ENCODE data around the gene ANXA7.
"Not testable (repeated sequence)": the region's sequence is repeated elsewhere in the genome, so short reads cannot be mapped to it uniquely, and the experiment has no call there.

ANXA7 gene

GRCh38 chr10:73407495-73407894 lies 6.4 kb downstream of the ANXA7 start:
- DNase-seq (ENCODE audit: low read depth), result no peak

- DNase-seq (ENCODE audit: low read depth), result no peak
Observed at GRCh38 chr10:73406846-73407245, 7.0 kb downstream of the ANXA7 start.

- no peak for DNase-seq (ENCODE audit: low read depth)
Observed at GRCh38 chr10:73405556-73405955, 8.3 kb downstream of the ANXA7 start.

GRCh38 chr10:73404690-73405089 lies 9.2 kb downstream of the ANXA7 start:
- DNase-seq (ENCODE audit: low read depth), result no peak

GRCh38 chr10:73401636-73402035 lies 12.2 kb downstream of the ANXA7 start:
- DNase-seq (ENCODE audit: low read depth), result no peak

- DNase-seq (ENCODE audit: low read depth), result no peak
Observed at GRCh38 chr10:73399063-73399462, 14.8 kb downstream of the ANXA7 start.

GRCh38 chr10:73398024-73398423 lies 15.8 kb downstream of the ANXA7 start:
- no peak for DNase-seq (ENCODE audit: low read depth)

GRCh38 chr10:73394325-73394724 lies 19.5 kb downstream of the ANXA7 start:
- DNase-seq (ENCODE audit: low read depth), result not testable (repeated sequence)

- DNase-seq (ENCODE audit: low read depth), result no peak
Observed at GRCh38 chr10:73388228-73388627, 25.6 kb downstream of the ANXA7 start.

GRCh38 chr10:73386583-73386982 lies 27.3 kb downstream of the ANXA7 start:
- DNase-seq (ENCODE audit: low read depth), result no peak

- no peak for DNase-seq (ENCODE audit: low read depth)
Observed at GRCh38 chr10:73379064-73379748, 34.7 kb downstream of the ANXA7 start.

- DNase-seq (ENCODE audit: low read depth), result no peak
Observed at GRCh38 chr10:73376679-73377078, 37.2 kb downstream of the ANXA7 start.

GRCh38 chr10:73368238-73368637 lies 45.6 kb downstream of the ANXA7 start:
- no peak for DNase-seq (ENCODE audit: low read depth)

GRCh38 chr10:73366381-73367298 lies 47.2 kb downstream of the ANXA7 start:
- DNase-seq (ENCODE audit: low read depth), result no peak

GRCh38 chr10:73364964-73365363 lies 48.9 kb downstream of the ANXA7 start:
- DNase-seq (ENCODE audit: low read depth), result no peak

- DNase-seq (ENCODE audit: low read depth), result no peak
Observed at GRCh38 chr10:73359492-73359891, 54.4 kb downstream of the ANXA7 start.

GRCh38 chr10:73358331-73359279 lies 55.3 kb downstream of the ANXA7 start, which contains the start of gene CFAP70:
Gene CFAP70, minus strand, starts transcription at chr10:73358864. Its CDS starts 4,068 bp downstream, at chr10:73354796.
- DNase-seq (ENCODE audit: low read depth), result peak; percentile 72

- DNase-seq (ENCODE audit: low read depth), result no peak
Observed at GRCh38 chr10:73357821-73358220, 56.0 kb downstream of the ANXA7 start.

GRCh38 chr10:73357166-73357565 lies 56.7 kb downstream of the ANXA7 start:
- no peak for DNase-seq (ENCODE audit: low read depth)

- DNase-seq (ENCODE audit: low read depth), result no peak
Observed at GRCh38 chr10:73344269-73344668, 69.6 kb downstream of the ANXA7 start.

GRCh38 chr10:73340121-73340520 lies 73.7 kb downstream of the ANXA7 start:
- DNase-seq (ENCODE audit: low read depth), result no peak

GRCh38 chr10:73339436-73339835 lies 74.4 kb downstream of the ANXA7 start:
- DNase-seq (ENCODE audit: low read depth), result no peak
